Measurements from ENCODE around the gene CTSC.
"Not testable (repeated sequence)": the region's sequence is repeated elsewhere in the genome, so short reads cannot be mapped to it uniquely, and the experiment has no call there.

Gene CTSC

GRCh38 chr11:88277349-88277915 lies 60.1 kb downstream of the CTSC start:
- no peak for DNase-seq

GRCh38 chr11:88275636-88276035 lies 61.9 kb downstream of the CTSC start:
- no peak for DNase-seq

GRCh38 chr11:88266919-88267318 lies 70.6 kb downstream of the CTSC start:
- DNase-seq: no peak

- DNase-seq: no peak
Observed at GRCh38 chr11:88266157-88266556, 71.4 kb downstream of the CTSC start.

DNA sequence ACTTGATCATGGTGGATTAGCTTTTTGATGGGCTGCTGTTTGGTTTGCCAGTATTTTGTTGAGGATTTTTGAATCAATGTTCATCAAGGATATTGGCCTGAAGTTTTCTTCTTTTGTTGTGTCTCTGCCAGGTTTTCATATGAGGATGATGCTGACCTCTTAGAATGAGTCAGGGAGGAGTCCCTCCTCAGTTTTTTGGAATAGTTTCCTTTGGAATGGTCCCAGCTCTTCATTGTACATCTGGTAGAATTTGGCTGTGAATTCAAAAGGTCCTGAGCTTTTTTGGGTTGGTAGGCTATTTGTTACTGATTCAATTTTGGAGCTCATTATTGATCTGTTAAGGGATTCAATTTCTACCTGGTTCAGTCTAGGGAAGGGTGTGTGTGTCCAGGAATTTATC lies 78.1 kb downstream of the CTSC start:
- no peak for DNase-seq

GRCh38 chr11:88252208-88252607 lies 85.3 kb downstream of the CTSC start:
- no peak for DNase-seq

DNA sequence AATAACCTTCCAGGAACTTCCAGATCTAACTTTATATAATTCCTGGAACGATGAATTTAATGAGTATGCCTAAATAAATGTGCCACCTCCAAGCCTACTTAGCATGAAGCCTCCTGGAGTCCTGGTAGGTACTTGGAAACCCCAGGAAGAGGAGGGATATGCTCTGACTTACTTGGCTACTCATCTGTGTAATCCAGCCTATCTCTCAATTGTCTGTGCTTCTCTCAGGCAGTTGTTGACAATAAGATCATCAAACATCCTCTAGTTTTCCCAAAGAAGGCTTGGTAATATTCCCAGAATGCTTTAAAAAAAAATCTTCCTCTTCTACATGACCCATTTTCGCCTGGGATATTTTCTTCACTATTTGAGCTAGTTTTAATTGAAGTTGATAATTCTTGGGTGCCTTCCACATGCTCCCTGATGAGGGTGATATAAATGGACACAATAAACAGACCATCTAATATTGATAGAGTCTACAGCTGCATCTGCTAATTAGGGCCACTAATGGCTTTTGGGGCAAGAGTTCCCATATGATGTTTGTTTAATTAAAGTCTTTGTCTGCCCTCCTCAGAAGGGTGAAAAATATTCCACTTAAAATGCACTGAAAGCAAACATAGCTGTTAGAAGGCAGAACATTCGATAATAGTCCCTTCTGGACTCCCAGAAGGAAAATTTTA lies 86.8 kb downstream of the CTSC start:
- DNase-seq: no peak

DNA sequence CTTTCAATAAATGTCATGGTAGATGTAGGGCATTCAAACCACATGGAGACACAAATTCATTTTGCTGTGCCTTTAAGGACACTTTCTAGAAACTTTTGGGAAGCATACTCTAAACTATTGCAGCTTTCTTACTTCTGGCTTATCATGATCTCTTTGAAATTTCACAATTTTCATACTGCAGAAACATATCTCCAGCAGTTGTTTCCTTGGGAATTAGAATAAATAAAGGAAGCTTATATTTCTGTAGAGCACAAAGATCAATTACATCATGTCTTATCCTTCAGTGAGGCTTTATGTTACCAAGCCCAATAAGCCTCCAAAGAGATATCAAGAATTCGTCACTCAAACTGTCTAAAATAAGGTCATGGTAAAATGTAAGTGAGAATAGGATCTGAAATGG lies 87.8 kb downstream of the CTSC start:
- no peak for DNase-seq

DNA sequence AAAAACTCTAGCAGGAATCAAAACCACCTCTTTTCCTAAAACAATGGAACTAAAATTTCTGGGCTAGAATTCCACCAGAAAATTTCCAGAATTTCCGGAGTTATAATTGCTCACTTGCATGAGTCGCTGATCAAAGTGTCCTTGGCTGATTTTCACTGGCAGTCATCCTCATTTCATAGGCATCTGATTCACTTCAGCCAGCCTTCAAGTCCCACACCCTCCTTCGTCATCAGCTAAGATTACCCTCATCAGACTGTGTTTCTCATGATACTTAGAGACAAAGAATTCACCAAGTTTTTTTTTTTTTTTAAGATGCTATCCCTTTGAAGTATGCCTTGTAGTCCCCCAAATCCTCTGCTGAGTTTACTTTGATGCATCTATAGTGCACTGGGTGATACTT lies 90.8 kb downstream of the CTSC start:
- DNase-seq: no peak

DNA sequence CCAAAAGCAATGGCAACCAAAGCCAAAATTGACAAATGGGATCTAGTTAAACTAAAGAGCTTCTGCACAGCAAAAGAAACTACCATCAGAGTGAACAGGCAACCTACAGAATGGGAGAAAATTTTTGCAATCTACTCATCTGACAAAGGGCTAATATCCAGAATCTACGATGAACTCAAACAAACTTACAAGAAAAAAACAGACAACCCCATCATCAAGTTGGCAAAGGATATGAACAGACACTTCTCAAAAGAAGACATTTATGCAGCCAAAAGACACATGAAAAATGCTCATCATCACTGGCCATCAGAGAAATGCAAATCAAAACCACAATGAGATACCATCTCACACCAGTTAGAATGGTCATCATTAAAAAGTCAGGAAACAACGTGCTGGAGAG lies 92.0 kb downstream of the CTSC start:
- DNase-seq: not testable (repeated sequence)

Measured in SIG-M5 (cell line).